T-helper 1 cell treated with Interleukin-12 subunit alpha and Interleukin-12 subunit beta and Interleukin-4 antibody, amounts not matched to agents 30 ng/mL and 1 ng/mL, for 36 hours (primary cell): ENCODE measurements around the gene HEXD. TPM values are rescaled to one million over a fixed set of nuclear protein-coding genes. Genes with fewer than 3 reads are reported as not detected.

Experiments used
- intact Hi-C: fragments of 100-400 bp; cut with micrococcal nuclease; formaldehyde crosslinking; loops from one replicate; pipeline ENCODE4 v1.15.1; 2024
- total RNA-seq: library from RNA; stranded (reverse); gene quantifications from 2 replicates; pipeline ENCODE4 v1.2.3, GENCODE V29; 2022

The HEXD gene
- total RNA-seq, 1 donor from 2014 or later, result 60.3 TPM

DNA sequence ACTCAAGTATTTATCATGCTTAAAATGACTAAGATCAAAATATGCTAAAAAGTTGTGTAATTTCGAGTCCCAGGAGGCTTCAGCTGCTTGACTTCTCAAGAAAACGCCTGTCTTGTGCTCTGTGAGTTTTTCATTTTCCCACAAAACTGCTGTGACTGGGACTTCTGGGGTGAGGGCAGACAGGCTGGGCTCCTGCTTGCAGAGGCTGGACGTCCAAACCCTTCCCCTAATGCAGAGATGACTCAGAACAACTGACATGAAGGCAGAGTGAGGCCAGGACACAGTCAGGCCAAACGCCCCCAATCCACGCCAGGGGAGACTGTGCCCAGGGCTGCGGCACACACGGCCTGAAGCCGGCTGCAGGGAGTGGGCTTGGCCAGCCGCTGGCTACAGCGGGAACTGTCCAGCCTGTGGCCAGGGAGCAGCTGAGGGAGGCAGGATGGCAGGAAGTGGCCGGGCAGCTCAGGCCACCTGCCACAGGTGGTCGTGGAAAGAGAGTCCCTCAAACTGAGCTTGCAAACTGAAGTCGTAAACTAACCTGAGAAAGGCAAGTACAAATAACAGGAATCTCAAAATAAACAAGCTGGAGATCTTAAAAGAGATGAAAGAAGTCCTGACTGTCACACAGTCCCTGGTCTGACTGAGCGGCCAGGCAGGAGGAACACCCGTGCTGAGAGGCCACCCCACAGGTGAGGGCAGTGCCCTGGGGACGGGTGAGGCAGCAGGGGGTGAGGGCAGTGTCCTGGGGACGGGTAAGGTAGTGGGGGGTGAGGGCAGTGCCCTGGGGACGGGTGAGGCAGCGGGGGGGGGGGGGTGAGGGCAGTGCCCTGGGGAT lies 21.3 kb upstream of the HEXD start:
- intact Hi-C loops, result no loop called here

DNA sequence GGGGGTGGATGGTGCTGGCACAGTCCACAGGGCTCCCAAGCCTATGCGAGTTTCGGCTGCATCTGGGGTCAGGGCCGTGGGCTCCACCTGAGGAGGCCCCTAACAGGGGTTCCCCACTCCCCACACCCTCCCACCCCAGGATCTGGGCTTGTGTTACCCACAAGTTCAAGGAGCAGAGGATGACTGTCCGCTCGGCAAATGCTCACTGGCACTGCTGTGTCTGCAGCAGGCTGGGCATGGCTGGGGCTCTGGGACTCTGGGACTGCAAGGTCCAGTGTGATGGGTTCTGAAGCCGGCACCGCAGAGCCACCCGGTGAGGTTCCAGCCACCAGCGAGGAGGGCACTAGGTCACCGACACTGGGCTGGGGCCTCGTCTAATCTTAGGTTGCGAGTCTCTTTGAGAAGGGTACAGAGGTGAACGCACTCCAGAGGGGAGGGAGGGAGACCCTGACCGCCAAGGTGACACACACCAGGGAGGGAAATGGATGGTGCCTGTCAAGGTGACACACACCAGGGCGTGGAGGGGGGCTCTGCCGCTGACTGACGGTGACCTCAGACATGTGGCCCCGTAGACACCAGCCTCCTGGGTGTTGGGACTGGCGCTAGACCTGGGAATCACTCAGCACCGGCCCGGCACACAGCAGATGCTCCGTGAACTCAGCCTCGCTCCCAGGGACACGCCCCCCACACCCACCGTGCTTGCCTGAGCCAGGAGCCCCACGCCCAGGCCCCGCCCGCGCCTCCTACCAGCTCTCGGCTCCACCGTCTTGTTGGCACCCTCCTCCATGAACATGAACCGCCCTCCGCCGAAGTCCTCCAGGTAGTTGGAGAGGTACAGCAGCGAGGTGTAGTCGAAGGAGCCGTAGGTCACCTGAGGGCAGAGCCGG lies 20.5 kb upstream of the HEXD start:
- intact Hi-C loops, result no loop called here

DNA sequence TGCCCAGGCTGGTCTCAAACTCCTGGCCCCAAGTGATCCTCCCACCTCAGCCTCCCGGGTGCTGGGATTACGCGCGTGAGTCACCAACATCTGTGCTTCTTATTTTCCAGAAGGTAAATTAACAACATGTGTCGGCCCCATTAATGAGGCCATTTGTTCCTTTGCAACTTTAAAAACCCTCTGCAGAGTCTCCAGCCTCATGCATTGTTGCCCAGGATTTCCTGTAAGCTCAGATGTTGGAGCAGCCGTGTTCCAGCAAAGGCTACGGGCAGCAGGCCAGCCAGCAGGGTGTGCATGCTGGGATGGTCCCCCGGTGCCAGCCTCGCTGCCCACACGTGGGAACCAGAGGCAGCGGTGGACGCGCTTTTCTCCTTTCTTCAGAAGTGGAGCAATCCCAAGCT lies 19.1 kb upstream of the HEXD start:
- intact Hi-C loops, result no loop called here

DNA sequence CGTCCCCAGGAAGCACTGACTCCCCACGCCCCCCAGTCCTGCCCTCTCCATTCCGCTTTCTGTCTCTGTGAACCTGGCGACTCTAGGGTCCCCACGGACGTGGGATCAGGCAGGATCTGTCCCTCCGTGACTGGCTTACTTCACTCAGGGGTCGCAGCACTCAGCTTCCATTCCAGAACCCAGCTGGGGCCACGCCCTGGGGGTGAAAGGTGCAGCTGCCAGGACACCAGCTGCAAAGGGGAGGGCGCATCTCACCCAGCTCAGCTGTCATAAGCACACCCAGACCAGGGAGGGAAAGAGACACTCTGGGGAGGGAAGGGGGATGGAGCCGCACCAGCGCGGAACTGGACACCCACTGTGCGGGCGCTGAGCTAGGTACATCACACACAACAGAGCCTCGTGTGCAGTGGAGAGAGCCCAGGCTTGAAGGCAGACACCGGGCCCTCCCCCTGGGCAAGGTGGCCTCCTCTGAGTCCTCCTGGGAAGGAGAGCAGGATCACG lies 18.5 kb upstream of the HEXD start:
- intact Hi-C loops, result loop anchor here (2.0 kb wide), 1 partner anchor 15 kb away; no protein-coding TSS in a partner anchor

DNA sequence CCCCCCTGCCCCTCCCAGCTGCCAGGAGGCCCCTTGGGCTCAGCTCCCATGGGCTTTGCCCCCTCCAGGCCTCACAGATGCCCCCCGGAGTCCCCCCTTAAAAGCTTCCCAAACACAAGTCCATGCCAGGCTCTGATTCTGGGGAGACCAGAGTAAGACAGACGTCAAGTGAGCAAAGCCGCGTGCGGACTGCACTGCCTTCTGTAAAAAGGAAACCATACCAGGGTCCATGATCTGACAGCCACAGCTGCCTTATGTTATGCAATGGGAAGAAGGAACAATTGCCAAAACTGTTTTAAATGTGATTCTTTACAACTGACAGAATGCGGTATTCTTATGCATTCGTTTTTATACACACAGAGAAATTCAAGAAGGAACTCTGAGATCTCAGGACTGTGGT lies 17.9 kb upstream of the HEXD start:
- intact Hi-C loops, result loop anchor here (2.0 kb wide), 1 partner anchor 15 kb away; no protein-coding TSS in a partner anchor

DNA sequence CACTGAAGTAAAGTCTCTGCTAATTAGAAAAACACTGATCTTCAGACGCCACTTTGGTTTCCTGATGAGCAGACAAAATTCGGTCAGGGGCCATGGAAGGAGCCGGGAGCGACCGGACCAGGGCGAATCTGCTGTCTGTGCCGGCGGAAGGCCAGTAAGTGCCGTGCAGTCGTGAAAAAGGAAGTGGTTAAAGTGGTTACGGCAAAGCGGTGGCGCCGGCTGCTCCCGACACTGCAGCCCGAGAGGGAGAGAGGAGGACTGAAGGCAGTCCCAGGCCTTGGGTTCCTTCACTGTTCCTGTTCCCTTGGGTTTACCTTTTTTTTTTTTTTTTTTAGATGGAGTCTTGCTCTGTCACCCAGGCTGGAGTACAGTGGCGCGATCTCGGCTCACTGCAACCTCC lies 17.3 kb upstream of the HEXD start:
- intact Hi-C loops, result loop anchor here (2.0 kb wide), 1 partner anchor 14 kb away; no protein-coding TSS in a partner anchor

DNA sequence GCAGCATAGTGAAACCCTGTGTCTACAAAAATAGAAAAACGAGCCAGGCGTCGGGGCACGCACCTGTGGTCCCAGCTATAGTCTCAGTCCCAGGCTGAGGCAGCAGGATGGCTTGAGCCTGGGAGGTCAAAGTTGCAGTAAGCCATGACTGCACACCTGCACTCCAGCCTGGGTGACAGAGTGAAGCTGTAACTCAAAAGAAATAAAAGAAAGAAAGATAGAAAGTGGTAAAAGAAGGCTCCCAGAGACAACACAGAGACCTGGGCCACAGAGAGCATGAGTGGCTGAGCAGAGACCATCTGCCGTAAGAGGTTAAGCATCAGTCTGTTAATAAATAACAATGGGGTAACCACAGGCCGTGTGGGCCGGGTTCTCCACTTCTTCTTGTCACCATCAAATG lies 15.3 kb upstream of the HEXD start:
- intact Hi-C loops, result no loop called here

DNA sequence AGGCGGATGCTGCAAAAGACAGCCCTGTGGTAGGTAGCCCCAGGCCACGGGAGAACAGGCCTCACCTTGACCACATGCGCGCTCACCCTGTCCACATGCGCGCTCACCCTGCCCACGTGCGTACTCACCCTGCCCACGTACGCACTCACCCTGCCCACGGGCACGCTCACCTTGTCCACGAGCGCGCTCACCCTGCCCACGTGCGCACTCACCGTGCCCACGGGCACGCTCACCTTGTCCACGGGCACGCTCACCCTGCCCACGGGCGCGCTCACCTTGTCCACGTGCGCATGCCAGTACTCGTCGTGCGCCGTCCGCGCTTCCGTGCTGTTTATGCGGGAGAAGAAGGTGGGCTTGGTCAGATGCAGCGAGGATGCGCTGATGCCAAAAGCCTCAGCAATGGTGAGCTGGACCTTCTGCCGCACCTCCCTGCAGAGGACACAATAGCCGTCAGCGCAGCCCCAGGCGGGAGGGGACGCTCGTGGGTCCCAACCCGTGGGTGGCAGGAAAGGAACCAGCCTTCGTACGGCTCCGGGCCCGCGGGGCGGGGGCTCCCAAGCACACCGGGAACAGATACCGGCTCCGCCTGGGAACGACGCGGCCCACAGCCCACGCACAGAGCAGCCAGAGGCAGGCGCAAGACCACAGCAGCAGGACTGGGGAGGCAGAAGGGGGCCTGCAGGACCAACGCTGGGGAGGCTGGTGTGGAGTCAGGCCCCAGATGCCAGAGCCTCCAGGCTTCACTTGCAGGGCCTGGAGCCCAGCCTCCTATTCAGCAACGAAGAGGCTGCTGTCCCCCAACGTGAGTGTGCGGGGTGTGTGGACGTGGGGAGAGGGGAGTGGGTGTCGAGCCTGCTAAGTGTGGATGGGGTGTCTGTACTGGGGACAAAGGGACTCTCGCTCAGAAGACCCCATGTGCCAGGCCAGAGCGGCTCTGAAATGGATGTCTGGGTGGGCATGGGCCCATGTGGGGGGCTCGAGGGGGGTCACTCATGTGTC lies 14.2 kb upstream of the HEXD start:
- intact Hi-C loops, result no loop called here

DNA sequence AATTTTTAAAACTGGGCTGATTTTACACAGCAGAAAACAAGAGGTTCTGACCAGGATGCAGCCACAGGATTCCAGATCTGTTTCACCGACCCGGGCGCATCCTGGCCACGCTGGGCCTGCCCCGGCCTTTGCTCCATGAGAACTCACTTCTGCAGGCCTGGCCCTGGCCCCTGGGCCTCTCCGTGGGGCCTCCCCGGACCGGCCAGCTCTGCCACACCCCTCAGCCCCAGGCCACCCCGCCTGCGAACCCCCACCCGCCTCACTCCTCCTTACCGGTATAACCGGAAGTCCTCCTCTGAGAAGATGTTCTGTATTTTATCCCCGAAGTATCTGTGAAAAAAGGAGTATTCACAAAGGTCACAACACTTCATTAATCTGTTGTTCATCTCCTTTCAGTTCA lies 13.1 kb upstream of the HEXD start:
- intact Hi-C loops, result no loop called here

DNA sequence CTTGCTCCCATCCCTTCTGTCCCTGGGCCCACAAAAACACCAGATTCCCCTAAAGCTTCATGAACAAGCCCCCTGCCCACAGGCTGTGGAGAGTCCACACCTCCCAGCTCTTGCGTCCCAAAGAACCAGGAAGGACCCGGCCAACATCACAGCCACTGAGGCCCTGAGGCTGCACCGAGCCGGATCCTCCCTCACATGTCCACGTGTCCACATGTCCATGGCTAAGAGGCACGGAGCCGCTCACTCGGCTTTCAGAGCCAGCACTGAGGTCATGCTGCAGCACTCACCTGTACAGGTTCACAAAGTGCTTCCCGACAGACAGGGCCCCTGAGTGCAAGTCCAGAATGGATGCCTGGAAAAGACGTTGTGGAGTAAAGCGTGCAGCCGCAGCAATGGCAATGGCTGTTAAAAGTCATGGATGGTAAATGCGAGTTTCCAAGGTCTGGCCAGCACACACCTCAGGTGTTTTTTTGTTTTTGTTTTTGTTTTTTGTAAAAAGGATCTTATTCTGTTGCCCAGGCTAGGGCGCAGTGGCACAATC lies 11.9 kb upstream of the HEXD start:
- intact Hi-C loops, result no loop called here

DNA sequence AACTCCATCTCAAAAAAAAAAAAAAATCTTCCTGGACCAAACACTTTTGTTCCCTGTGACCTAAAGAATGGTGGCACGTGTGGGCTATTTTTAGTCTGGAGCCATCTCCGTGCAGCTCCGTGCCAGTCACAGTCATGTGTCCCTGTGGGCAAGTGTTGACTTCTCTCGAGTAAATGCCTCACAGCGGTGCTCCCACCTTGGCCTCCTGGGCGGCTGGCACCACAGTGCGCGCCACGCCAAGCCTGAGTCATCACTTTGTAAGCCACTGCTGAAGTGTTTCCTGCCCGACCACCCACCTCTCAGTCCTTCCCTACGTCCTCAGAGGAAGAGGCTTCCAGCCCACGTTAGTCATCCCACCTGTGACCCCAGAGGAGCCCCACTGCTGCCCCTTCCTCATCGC lies 10.9 kb upstream of the HEXD start:
- intact Hi-C loops, result no loop called here

DNA sequence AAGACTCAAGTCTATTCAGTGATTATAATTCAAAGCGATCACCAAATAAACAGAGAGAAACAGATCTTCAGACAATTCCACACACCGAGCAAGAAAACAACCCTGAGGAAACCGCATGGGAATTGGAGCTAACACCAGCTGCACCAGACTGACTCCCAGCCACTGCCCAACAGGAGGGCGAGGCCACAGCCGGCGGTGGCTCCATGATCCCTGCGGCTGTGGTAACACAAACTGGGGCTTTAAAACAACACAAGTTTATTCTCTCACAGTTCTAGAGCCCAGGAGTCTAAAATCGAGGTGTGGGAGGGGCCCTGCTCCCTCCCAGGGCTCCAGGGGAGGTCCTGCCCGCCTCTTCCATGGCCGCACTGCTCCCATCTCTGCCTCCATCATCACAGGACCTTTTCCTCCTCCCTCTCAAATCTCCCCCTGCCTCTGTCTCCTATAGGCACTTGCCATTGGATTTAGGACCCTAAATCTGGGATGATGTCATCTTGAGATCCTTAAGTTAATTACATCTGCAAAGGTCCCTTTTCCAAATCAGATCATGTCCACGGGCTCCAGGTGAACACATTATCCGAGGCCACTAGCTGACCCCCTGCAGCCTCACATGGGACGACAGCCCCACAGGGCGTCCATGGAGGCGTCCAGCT lies 9.7 kb upstream of the HEXD start:
- intact Hi-C loops, result no loop called here

DNA sequence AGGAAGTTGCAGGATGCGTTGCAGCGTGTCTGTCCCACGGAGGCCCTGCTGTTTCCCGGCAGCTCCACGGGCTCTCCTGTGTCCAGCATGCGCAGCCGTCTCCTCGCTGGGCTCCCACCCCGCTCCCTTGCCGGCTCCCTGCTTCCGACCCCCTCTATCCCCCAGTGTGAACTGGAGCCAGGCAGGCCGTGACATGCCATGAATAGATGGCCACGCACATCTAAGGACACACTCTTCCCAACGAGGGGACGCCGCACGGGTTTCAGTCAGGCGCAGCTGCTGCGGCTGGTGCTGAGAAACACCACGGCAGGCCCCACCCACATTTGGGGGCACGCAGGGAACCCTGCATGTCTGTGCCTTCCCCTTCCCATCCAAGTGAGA lies 9.2 kb upstream of the HEXD start:
- intact Hi-C loops, result no loop called here

DNA sequence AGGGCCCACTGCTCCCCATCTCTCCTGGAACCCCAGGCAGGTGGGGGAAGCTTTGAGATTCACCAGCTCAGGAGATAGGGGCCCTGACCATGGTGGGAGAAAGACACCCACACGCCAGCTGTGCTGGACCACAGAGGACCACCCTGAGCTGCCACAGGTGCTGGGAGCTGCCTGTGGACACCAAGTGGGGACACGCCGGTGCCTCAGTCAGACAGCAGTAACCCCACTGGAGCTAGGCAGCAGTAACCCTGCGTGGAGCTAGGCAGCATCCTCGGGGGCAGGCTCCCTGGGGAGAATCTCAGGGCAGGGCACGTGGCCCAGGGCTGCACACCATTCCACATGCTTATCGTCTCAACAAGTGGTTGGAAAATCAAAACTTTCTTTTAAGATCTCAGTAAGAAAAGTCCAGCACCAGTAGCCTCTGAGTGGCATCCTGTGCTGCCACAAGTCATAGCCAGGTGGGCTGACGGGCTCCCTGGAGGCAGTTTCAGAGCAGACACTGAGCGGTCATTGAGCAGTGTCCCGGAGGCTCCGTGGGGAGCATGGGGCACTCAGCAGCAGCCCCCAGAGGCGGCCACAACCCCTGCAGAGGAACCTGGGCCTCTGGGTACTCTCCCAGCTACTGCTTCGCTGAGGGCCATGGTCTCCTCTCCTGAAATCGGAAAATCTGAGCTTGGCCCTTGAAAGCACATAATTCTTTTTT lies 8.0 kb upstream of the HEXD start:
- intact Hi-C loops, result loop anchor here (10.0 kb wide), 1 partner anchor 205 kb away; no protein-coding TSS in a partner anchor

DNA sequence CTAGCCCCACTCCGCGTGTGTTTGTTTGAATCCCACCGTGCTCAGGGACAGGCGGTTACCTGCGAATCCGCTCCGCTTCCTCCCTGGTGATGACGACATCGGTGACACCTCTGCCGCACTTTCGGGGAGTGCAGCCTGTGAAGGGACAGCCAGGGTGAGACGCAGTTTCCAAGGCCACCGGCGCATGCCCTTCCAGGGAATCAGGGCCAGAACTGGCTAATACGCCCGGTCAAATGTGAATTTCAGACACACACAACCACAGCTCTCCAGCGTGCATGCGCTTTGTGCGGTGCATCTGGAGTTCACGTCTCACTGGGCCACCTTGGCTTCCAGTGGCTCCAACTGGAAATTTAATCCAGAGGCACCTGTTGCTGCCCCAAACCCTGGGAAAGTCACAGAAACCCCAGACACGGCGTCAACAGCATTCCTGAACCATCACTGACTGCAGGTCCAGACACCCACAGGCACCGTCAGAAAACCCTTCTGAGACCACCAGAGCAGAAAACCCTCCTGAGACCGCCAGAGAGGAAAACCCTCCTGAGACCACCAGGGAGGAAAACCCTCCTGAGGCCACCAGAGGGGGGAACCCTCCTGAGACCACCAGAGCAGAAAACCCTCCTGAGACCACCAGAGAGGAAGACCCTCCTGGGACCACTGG lies 6.6 kb upstream of the HEXD start:
- intact Hi-C loops, result loop anchor here (10.0 kb wide), 1 partner anchor 207 kb away; no protein-coding TSS in a partner anchor

DNA sequence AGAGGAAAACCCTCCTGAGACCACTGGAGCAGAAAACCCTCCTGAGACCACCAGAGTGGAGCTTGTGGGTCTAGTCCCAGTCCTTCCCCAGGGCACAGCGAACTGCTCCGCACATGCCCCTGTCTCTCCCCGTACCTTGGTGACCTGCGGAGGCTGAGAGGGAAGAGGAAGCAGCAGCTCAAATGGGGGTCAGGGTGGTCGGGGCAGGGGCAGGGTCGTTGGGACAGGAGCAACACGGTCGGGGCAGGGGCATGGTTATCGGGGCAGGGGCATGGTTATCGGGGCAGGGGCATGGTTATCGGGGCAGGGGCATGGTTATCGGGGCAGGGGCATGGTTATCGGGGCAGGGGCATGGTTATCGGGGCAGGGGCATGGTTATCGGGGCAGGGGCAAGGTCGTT lies 6.1 kb upstream of the HEXD start:
- intact Hi-C loops, result loop anchor here (10.0 kb wide), 1 partner anchor 207 kb away; no protein-coding TSS in a partner anchor

DNA sequence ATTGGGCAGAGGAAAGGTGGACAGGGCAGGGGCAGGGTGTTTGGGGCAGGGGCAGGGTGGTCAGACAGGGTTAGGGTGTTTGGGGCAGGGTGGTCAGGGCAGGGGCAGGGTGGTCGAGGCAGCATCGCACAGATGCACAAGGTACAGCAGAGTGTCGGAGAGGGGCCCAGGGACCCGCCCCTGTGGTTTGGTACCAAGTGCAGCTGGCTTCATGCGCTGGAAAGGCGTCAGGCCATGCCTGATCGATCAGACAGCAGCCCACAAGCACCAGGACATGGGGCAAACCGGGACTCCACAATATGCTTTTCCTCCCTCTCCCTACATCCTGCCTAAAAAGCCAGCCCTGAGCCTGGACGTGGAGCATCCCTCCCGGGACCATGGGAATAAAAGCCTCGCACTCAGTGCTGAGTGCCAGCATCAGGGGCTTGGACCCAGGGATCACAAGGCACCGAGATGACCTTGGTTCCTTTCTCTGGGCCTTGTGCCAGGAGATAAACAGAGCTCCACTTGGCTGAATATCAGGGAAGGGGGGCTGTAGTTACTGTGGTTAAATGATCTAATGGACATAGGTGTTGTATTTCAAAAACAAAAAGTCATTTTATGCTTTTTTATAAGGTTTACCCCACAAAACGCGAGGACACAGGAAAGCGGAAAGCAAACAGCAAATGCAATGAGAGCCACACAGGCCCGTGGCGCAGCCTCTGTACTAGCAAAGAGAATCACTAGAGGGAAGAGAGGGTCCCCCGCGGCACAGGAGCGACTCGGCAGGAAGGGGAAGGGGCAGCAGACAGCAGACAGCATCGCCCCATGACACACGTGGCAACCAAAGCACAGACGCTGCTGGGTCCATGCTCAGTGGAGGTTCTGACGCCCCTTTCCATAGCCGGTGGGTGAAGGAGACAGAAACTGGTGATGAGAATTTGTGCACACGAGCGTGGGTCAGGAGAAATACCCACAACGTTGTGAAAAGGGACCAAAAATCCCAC lies 5.3 kb upstream of the HEXD start:
- intact Hi-C loops, result loop anchor here (10.0 kb wide), 1 partner anchor 208 kb away; no protein-coding TSS in a partner anchor
